NCI-H2081 treated with DMSO at 0.1 percent for 48 hours (cell line): ENCODE measurements around the gene AMZ1.

ENCODE experiments used
- DNase-seq: peaks from one replicate; lab custom pipeline; 2025; lab: John Stamatoyannopoulos, UW

AMZ1 gene

GRCh38 chr7:2651847-2652735 lies 35.9 kb upstream of the AMZ1 start:
- DNase-seq = no peak

- DNase-seq = no peak
These were observed 35.3 kb upstream of the AMZ1 start for GRCh38 chr7:2652736-2653060.

- no peak for DNase-seq
These were observed 33.9 kb upstream of the AMZ1 start for GRCh38 chr7:2654059-2654458.

GRCh38 chr7:2655870-2656614 lies 32.0 kb upstream of the AMZ1 start:
- DNase-seq = no peak

GRCh38 chr7:2657208-2657607 lies 30.8 kb upstream of the AMZ1 start:
- DNase-seq = no peak

GRCh38 chr7:2657920-2658671 lies 29.9 kb upstream of the AMZ1 start:
- DNase-seq = no peak

- DNase-seq = no peak
These were observed 29.1 kb upstream of the AMZ1 start for GRCh38 chr7:2658941-2659340.

- DNase-seq = no peak
These were observed 28.2 kb upstream of the AMZ1 start for GRCh38 chr7:2659556-2660358.

- no peak for DNase-seq
These were observed 27.5 kb upstream of the AMZ1 start for GRCh38 chr7:2660359-2661095.

- no peak for DNase-seq
These were observed 26.9 kb upstream of the AMZ1 start for GRCh38 chr7:2661096-2661449.

- no peak for DNase-seq
These were observed 26.3 kb upstream of the AMZ1 start for GRCh38 chr7:2661602-2662272.

GRCh38 chr7:2662273-2663120 lies 25.5 kb upstream of the AMZ1 start:
- DNase-seq = no peak

- no peak for DNase-seq
These were observed 24.7 kb upstream of the AMZ1 start for GRCh38 chr7:2663121-2663886.

- DNase-seq = no peak
These were observed 24.0 kb upstream of the AMZ1 start for GRCh38 chr7:2663960-2664359.

- no peak for DNase-seq
These were observed 22.6 kb upstream of the AMZ1 start for GRCh38 chr7:2665359-2665791.

GRCh38 chr7:2666155-2666554 lies 21.8 kb upstream of the AMZ1 start:
- no peak for DNase-seq

GRCh38 chr7:2666588-2667250 lies 21.3 kb upstream of the AMZ1 start:
- DNase-seq = no peak

- DNase-seq = no peak
These were observed 20.2 kb upstream of the AMZ1 start for GRCh38 chr7:2667843-2668242.
